HG02981 (cell line): ENCODE measurements around the gene SLC1A7.

Source experiments
- ATAC-seq: cut with Tn5 transposase; IDR thresholded peaks from one replicate; pipeline ENCODE4 v1.9.1; 2021; ENCODE audit warnings: mild to moderate bottlenecking, moderate library complexity; ENCODE audit not compliant: unreplicated experiment

Gene SLC1A7

DNA sequence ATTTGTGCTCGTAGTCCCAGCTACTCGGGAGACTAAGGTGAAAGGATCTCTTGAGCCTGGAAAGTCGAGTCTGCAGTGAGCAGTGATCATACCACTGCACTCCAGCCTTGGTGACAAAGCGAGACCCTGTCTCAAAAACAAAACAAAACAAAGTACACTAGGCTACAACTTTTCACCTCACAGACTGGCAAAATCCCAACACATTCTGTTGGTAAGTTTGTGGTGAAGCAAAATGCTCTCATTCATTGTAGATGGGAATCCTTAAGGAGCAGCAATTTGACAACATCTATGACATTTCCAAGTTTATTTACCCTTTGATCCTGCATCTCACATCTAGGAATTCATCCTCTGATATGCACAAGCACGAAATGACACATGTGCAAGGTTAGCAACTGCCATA, 20.2 kb upstream of the SLC1A7 start:
- no peak for ATAC-seq

GRCh38 chr1:53160924-53161378, 18.5 kb upstream of the SLC1A7 start:
- ATAC-seq = no peak

GRCh38 chr1:53158900-53159299, 16.5 kb upstream of the SLC1A7 start:
- ATAC-seq = no peak

DNA sequence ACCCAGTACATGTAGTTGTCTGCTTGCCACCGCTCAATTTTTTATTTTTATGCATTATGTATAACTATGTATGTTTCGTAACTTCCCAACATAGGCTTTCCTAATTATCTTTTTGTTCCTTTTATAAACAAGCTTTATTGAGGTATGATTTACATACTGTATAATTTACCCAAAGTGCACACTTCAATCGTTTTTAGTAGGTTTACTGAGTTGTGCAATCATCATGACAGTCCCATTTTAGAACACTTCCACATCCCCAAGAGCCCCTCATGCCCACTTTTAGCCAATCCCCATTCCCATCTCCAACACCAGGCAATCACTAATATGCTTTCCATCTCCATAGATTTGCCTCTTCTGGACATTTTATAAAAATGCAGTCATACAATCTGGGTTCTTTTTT, 14.3 kb upstream of the SLC1A7 start:
- no peak for ATAC-seq

- no peak for ATAC-seq
Observed at GRCh38 chr1:53155945-53156344, 13.5 kb upstream of the SLC1A7 start.

- no peak for ATAC-seq
Observed at GRCh38 chr1:53155534-53155933, 13.1 kb upstream of the SLC1A7 start.

DNA sequence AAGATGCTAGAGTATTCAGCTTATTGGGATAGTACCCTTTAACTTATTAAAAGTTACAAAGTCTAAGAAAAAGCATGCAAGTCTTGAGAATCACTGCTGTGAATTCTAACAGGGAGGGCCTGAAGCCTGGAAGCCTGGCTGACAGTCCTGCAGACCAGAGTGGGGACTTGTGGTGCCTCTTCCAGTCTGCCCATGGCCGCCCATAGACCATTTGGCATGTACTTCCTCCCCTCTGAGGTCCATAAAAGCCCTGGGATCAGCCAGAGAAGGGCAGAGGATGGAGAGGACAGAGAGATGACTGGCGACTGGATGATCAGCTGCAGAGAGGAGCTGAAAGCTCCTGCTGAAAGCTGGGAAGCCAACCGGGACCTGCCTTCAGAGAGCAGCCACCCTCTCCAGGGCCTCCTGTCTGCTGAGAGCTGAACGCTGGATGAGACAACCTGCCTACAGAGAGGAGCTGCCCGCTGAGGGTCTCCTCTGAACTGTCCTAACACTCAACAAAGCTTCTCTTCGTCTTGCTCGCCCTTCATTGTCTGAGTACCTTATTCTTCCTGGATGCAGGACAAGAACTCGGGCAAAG, 12.5 kb upstream of the SLC1A7 start:
- no peak for ATAC-seq

- ATAC-seq = no peak
Observed at GRCh38 chr1:53153752-53154151, 11.3 kb upstream of the SLC1A7 start.

DNA sequence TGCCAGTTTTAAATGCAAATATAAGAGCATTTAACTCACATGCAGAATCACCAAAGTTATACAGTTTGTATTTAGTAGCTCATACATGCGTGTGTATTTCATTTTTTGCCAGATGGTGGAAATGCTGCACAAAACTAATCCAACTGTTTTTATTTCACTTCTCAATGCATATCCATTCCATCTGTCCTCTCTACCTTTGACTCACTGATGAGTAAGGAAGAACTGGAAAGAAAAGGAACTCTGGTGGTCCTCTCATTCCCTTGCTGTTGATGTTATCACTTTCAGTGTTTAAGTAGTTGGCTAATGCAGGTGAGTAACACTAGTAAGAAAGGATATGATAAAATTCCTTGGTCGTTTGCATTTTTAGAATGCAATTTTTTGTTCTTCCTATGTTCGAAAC, 5.7 kb upstream of the SLC1A7 start:
- ATAC-seq = no peak

- no peak for ATAC-seq
Observed at GRCh38 chr1:53147174-53147573, 4.7 kb upstream of the SLC1A7 start.

DNA sequence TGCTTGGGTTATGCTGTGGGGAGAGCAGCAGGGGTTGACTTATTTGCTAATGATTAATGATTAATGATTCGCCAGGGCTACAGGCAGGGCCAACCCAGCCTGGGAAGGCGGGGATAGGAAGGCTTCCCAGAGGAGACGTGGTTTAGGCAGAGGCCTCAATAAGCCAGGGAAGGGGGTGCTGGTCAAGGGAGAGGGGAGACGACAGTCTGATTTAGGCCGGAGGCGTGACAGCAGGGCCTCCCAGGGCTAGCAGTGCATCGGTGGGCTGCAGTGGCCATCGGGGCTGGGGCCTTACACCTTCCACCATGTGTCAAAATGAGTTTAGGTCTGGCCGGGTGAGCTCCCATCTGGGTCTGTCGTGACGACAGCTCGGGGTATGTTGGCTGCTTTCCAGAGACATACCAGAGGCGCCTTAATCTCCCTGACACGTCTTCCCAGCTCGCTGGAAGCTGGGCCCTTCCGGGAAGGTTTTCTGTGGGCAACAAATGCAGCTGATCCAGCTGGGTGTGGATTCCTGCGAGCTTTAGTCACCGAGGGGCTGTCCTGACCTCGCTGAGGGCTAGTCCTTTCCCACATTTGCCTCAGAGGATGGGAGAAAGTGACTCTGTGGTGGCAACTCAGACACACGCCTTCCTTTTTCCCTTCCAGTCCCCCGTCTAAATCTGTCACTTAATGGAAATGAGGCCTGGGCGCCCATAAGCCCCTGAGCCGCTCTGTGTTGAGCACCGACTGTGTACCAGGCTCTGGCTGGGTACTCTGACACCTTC, 3.7 kb upstream of the SLC1A7 start:
- no peak for ATAC-seq

DNA sequence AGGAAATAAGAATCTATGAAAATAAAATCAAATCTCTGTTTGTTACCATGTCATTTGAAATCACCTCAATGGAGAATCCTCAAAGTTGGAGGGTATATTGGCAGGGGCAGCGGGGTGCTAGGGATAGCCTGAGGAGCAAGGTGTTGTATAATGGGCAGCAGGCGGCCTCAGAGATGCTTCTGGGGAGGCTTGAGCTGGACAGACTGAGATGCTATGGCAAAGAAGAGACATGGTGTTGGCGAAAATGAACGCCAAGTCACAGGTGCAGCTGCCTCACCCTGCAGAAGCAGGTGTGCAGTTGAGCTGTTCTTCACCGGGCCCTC, 3.1 kb upstream of the SLC1A7 start:
- ATAC-seq = no peak

- no peak for ATAC-seq
Observed at GRCh38 chr1:53145051-53145600, 2.7 kb upstream of the SLC1A7 start.

- ATAC-seq = no peak
Observed at GRCh38 chr1:53144201-53144600, 1.8 kb upstream of the SLC1A7 start.

- no peak for ATAC-seq
Observed at GRCh38 chr1:53143527-53143926, 1.1 kb upstream of the SLC1A7 start.

GRCh38 chr1:53141487-53142055, 867 bp downstream of the SLC1A7 start:
- ATAC-seq = no peak

DNA sequence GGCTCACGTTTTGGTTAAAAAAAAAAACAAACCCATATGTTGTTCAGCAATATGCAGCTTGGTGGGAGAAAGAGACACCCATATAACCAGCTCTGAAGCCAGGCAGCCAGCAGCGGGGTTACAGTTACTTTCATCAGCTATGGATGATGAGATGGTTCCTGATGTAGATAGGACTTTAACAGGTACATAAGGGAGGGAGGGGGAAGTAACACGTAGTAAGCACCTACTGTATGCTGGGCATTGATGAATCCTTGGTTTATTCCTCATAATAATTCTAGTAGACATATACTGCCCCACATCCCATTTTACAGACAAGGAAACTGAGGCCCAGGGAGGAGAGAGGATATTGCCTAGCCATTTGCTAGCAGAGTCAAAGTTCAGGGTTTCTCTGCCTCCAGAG, 2.0 kb downstream of the SLC1A7 start:
- no peak for ATAC-seq

GRCh38 chr1:53139951-53140361, 2.5 kb downstream of the SLC1A7 start:
- ATAC-seq = no peak

DNA sequence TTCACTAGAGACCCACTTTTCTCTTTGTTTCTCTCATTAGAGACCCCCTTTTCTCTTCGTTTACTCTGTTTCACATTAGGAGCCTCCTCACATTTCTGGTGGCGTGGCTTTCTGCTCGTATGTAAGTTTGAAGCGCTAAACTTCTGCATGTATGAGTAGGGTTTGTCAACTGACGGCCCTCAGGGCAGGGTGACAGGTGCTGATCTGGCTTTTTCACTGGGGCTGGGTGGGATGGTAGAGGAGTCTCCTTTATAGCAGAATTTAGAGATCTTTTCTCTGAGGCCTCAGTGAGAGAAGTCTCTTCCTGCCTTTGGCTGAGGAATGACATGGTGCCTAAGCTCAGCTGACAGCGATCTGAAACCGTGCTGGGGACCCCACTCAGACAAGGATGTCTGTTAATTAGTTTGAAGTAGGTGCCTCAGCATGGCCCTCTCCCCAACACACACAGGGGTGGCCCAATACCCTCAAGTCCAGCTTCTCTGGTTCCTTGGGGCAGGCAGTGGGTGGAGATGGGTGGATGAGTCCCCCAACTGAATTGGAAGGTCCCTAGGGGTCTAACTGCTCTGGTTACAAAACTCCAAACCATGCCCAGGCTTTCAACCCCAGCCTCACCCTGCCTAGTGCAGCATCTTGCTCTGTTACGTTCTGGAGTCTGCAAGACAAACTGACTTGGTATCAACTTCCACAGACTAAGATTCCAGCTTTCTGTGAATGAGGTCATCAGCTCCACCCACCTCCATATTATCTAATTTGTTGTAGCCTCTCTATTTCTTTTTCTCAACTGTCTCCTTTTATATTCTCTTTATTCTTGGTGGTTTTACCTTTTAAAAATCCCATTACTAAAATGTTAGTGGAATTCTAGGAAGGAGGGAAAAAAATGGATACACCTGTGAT, 3.2 kb downstream of the SLC1A7 start:
- no peak for ATAC-seq

- ATAC-seq = no peak
Observed at GRCh38 chr1:53137729-53138128, 4.7 kb downstream of the SLC1A7 start.

GRCh38 chr1:53135735-53136114, 6.7 kb downstream of the SLC1A7 start:
- ATAC-seq = no peak
